ENCODE data around the gene NOTUM.

- TF ChIP-seq POLR2A (IDR thresholded peaks at IDR 0.05) = no peak
- TF ChIP-seq, protein P1, sequence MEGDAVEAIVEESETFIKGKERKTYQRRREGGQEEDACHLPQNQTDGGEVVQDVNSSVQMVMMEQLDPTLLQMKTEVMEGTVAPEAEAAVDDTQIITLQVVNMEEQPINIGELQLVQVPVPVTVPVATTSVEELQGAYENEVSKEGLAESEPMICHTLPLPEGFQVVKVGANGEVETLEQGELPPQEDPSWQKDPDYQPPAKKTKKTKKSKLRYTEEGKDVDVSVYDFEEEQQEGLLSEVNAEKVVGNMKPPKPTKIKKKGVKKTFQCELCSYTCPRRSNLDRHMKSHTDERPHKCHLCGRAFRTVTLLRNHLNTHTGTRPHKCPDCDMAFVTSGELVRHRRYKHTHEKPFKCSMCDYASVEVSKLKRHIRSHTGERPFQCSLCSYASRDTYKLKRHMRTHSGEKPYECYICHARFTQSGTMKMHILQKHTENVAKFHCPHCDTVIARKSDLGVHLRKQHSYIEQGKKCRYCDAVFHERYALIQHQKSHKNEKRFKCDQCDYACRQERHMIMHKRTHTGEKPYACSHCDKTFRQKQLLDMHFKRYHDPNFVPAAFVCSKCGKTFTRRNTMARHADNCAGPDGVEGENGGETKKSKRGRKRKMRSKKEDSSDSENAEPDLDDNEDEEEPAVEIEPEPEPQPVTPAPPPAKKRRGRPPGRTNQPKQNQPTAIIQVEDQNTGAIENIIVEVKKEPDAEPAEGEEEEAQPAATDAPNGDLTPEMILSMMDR (IDR thresholded peaks at IDR 0.05) = no peak
Measured at GRCh38 chr17:81996757-81997441, 35.9 kb upstream of the NOTUM start.
